OCI-LY1 (cell line): ENCODE measurements around the gene CTAGE15.
"Not testable (repeated sequence)": the region's sequence is repeated elsewhere in the genome, so short reads cannot be mapped to it uniquely, and the experiment has no call there.

Experiments
- EZH2 ChIP-seq: fragments of 200-600 bp; sonication (generic), shearing (Covaris generic); IDR thresholded peaks from 2 replicates; pipeline ENCODE4 v1.8.0; 2017; ENCODE audit warnings: borderline replicate concordance, mixed run types, mild to moderate bottlenecking, antibody characterized with exemption, low read length, moderate library complexity, mixed read lengths
- TF ChIP-seq, protein P1 (sequence below): fragments of 200-600 bp; sonication (generic), shearing (Covaris generic); IDR thresholded peaks from 2 replicates; pipeline ENCODE4 v1.5.1; 2017; ENCODE audit warnings: mild to moderate bottlenecking, antibody characterized with exemption, low read length, moderate library complexity, mixed read lengths

DNA sequence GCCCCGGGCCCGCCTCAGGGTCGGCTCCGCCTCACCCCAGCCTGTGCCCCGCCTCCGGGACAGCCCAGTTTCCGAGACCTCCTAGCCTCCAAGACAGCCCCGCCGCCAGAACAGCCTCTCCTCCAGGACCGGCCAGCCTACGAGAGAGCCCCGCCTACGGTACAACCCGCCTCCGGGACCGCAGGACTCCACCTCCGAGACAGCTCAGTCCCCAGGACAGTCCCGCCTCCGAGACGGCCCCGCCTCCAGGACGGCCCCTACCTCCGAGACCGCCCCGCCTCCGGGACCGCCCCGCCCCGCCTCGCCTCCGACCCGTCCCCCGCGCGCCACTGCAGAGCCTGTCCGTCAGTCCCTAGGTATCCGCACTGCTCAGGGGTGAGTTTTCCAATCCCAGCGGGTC is 49.0 kb downstream of the CTAGE15 start, which contains the start of gene TCAF2:
- TF ChIP-seq, protein P1, sequence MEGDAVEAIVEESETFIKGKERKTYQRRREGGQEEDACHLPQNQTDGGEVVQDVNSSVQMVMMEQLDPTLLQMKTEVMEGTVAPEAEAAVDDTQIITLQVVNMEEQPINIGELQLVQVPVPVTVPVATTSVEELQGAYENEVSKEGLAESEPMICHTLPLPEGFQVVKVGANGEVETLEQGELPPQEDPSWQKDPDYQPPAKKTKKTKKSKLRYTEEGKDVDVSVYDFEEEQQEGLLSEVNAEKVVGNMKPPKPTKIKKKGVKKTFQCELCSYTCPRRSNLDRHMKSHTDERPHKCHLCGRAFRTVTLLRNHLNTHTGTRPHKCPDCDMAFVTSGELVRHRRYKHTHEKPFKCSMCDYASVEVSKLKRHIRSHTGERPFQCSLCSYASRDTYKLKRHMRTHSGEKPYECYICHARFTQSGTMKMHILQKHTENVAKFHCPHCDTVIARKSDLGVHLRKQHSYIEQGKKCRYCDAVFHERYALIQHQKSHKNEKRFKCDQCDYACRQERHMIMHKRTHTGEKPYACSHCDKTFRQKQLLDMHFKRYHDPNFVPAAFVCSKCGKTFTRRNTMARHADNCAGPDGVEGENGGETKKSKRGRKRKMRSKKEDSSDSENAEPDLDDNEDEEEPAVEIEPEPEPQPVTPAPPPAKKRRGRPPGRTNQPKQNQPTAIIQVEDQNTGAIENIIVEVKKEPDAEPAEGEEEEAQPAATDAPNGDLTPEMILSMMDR: not testable (repeated sequence)
- TF ChIP-seq EZH2: not testable (repeated sequence)
